K562 (cell line): ENCODE measurements around the gene PRM2. TPM values are rescaled to one million over a fixed set of nuclear protein-coding genes. Genes with fewer than 3 reads are reported as not detected.

Source experiments
- ATAC-seq: fragments of 200-7000 bp; cut with Tn5 transposase; 3 replicates; pipeline ENCODE4 v1.9.1; 2020; ENCODE audit warnings: moderate library complexity
- BruUV-seq: library from RNA; stranded (reverse); fragments of 400-500 nt; replicated peaks from 2 replicates; lab custom pipeline; 2021; lab: Mats Ljungman, UMichigan
- CTCF ChIA-PET: fragments of 300-600 bp; formaldehyde crosslinking; extraction: SDS; loops from one replicate; lab custom pipeline; 2021; ENCODE audit warnings: low intra/inter-chr PET ratio; lab: Yijun Ruan, JAX
- POLR2A ChIA-PET: fragments of 300-600, 350-650 bp; sonication (Branson Sonifier 250); formaldehyde crosslinking; extraction: SDS; loops from one replicate; lab custom pipeline; 2021; ENCODE audit warnings: antibody characterized with exemption, inconsistent platforms; lab: Yijun Ruan, JAX
- DNase-seq, 4 experiments: peaks; one replicate each; pipeline versions ENCODE4 v3.0.0 to v3.0.0-alpha.2; 2011 to 2018; ENCODE audit warnings: low spot score in 3 of 4, mixed read lengths in 3 of 4; ENCODE audit errors: extremely low read depth in 1 of 4
- FAIRE-seq: peaks from 2 replicates; lab custom pipeline; 2011; peaks lifted over from hg19 to GRCh38; lab: Jason Lieb, UNC
- H2AFZ ChIP-seq: 2 replicates; pipeline ENCODE4 v1.6.0; 2011; ENCODE audit warnings: low read depth, low read length, control low read depth, inconsistent platforms
- H3K27ac ChIP-seq: fragments of 200-600 bp; 3 replicates; pipeline ENCODE4 v1.8.0; 2011; ENCODE audit warnings: low read depth, mild to moderate bottlenecking, control low read depth, inconsistent platforms, low read length, moderate library complexity, mixed read lengths; ENCODE audit errors: extremely low read depth
- H3K27me3 ChIP-seq, 2 experiments: fragments of 300-600 bp in 1 of 2; 2 replicates in 1 of 2; 3 replicates in 1 of 2; pipeline versions ENCODE4 v1.6.0 to v1.8.0; 2011; ENCODE audit warnings: inconsistent platforms in 2 of 2, low read length in 2 of 2, mild to moderate bottlenecking in 1 of 2, mixed read lengths in 1 of 2, moderate library complexity in 1 of 2; ENCODE audit not compliant: control insufficient read depth in 2 of 2, insufficient read depth in 2 of 2
- H3K36me3 ChIP-seq: fragments of 300-600 bp; 3 replicates; pipeline ENCODE4 v1.8.0; 2011; ENCODE audit warnings: mild to moderate bottlenecking, low read length, inconsistent platforms; ENCODE audit not compliant: control insufficient read depth, insufficient read depth
- H3K4me1 ChIP-seq, 2 experiments: fragments of 200-600 bp in 1 of 2; replicated peaks in 1 of 2; 2 replicates in 1 of 2; 3 replicates in 1 of 2; pipeline versions ENCODE4 v1.5.1 to v1.8.0; 2011; ENCODE audit warnings: inconsistent platforms in 2 of 2, low read length in 2 of 2, mild to moderate bottlenecking in 1 of 2, mixed read lengths in 1 of 2, moderate library complexity in 1 of 2; ENCODE audit not compliant: control insufficient read depth in 2 of 2, insufficient read depth in 2 of 2
- H3K4me2 ChIP-seq: 2 replicates; pipeline ENCODE4 v1.6.1; 2011; ENCODE audit warnings: low read length, control low read depth, inconsistent platforms, mixed read lengths; ENCODE audit not compliant: insufficient read depth
- H3K4me3 ChIP-seq: fragments of 200-600 bp; sonication (generic), shearing (Covaris generic); 2 replicates; pipeline ENCODE4 v1.5.1; 2016; ENCODE audit warnings: control low read depth, inconsistent platforms
- H3K79me2 ChIP-seq: fragments of 200-600 bp; 3 replicates; pipeline ENCODE4 v1.8.0; 2011; ENCODE audit warnings: low read length, inconsistent platforms; ENCODE audit not compliant: control insufficient read depth, insufficient read depth
- H3K9ac ChIP-seq, 2 experiments: 2 replicates each; pipeline versions ENCODE4 v1.6.0 to v1.6.1; 2011; ENCODE audit warnings: low read depth in 2 of 2, low read length in 2 of 2, control low read depth in 1 of 2, inconsistent platforms in 1 of 2, mild to moderate bottlenecking in 1 of 2, mixed read lengths in 1 of 2; ENCODE audit not compliant: insufficient read depth in 1 of 2
- H3K9me1 ChIP-seq: one replicate; pipeline ENCODE4 v1.6.0; 2011; ENCODE audit warnings: inconsistent platforms, mild to moderate bottlenecking, low read length, moderate library complexity; ENCODE audit not compliant: control insufficient read depth, insufficient read depth
- H3K9me3 ChIP-seq: replicated peaks from 2 replicates; pipeline ENCODE4 v1.5.1; 2011; ENCODE audit warnings: low read depth, low read length, inconsistent platforms; ENCODE audit not compliant: control insufficient read depth, insufficient read depth
- H4K20me1 ChIP-seq: replicated peaks from 2 replicates; pipeline ENCODE4 v1.6.1; 2011; ENCODE audit warnings: low read length, inconsistent platforms, mixed read lengths; ENCODE audit not compliant: control insufficient read depth, insufficient read depth
- BRF1 ChIP-seq: IDR thresholded peaks from 3 replicates; pipeline ENCODE4 v1.6.1; 2011; ENCODE audit warnings: borderline replicate concordance, mild to moderate bottlenecking; ENCODE audit not compliant: insufficient read length; ENCODE audit errors: extremely low read depth
- ELF1 ChIP-seq: fragments of 200-800 bp; sonication (Bioruptor generic); IDR thresholded peaks from 2 replicates; pipeline ENCODE4 v1.6.1; 2016; ENCODE audit warnings: missing genetic modification characterization, missing compliant biosample characterization
- EP300 ChIP-seq: IDR thresholded peaks from 2 replicates; pipeline ENCODE4 v1.6.1; 2012; ENCODE audit warnings: low read length, improper control_type of control experiment
- EWSR1 ChIP-seq: fragments of 450-650 bp; IDR thresholded peaks from 2 replicates; pipeline ENCODE4 v1.6.1; 2018; ENCODE audit warnings: borderline replicate concordance, mild to moderate bottlenecking, low read depth, moderate library complexity; ENCODE audit not compliant: partially characterized antibody
- FOXP1 ChIP-seq: sonication (generic); formaldehyde crosslinking; IDR thresholded peaks from 2 replicates; pipeline ENCODE4 v1.8.0; 2022; ENCODE audit warnings: mild to moderate bottlenecking, missing genetic modification reagents
- HDAC3 ChIP-seq: fragments of 450-650 bp; IDR thresholded peaks from 2 replicates; pipeline ENCODE4 v1.6.1; 2018; ENCODE audit warnings: borderline replicate concordance, mild to moderate bottlenecking, moderate library complexity; ENCODE audit not compliant: partially characterized antibody
- MAZ ChIP-seq, 2 experiments: fragments of 450-650 bp in 1 of 2; sonication (generic) in 1 of 2; formaldehyde crosslinking; IDR thresholded peaks in 1 of 2; conservative IDR thresholded peaks in 1 of 2; 2 replicates each; pipeline versions ENCODE4 v1.4.0 to v1.5.0; 2020; ENCODE audit warnings: mild to moderate bottlenecking in 1 of 2, missing genetic modification reagents in 1 of 2
- MED1 ChIP-seq: sonication (generic); formaldehyde crosslinking; IDR thresholded peaks from 2 replicates; pipeline ENCODE4 v1.8.1; 2023; ENCODE audit warnings: missing genetic modification reagents, borderline replicate concordance
- MTF1 ChIP-seq: fragments of 250-450 bp; sonication (Bioruptor Pico); IDR thresholded peaks from 2 replicates; pipeline ENCODE4 v1.9.0; 2021; ENCODE audit warnings: moderate library complexity, mild to moderate bottlenecking, inconsistent platforms, borderline replicate concordance
- POLR3G ChIP-seq: IDR thresholded peaks from 2 replicates; pipeline ENCODE4 v1.6.1; 2011; ENCODE audit not compliant: insufficient read length, insufficient replicate concordance; ENCODE audit errors: extremely low read depth
- SETDB1 ChIP-seq: IDR thresholded peaks from one replicate; pipeline ENCODE4 v1.6.1; 2012; ENCODE audit warnings: low read length, control low read depth, inconsistent platforms
- SMARCC2 ChIP-seq: fragments of 450-650 bp; IDR thresholded peaks from 2 replicates; pipeline ENCODE4 v1.6.1; 2017; ENCODE audit warnings: antibody characterized with exemption, moderate library complexity, mild to moderate bottlenecking, low read depth
- TBL1XR1 ChIP-seq, 2 experiments: IDR thresholded peaks; 2 replicates each; pipeline ENCODE4 v1.6.1; 2012; ENCODE audit warnings: improper control_type of control experiment in 2 of 2, low read length in 2 of 2, mild to moderate bottlenecking in 1 of 2
- USF1 ChIP-seq: sonication (generic); formaldehyde crosslinking; IDR thresholded peaks from 2 replicates; pipeline ENCODE4 v1.9.0; 2022; ENCODE audit warnings: mild to moderate bottlenecking, missing genetic modification reagents
- ZNF197 ChIP-seq: fragments of 200-800 bp; sonication (Bioruptor generic); IDR thresholded peaks from 2 replicates; pipeline ENCODE4 v1.6.1; 2016; ENCODE audit warnings: low read depth, missing genetic modification characterization, missing compliant biosample characterization
- ZNF263 ChIP-seq: sonication (generic); formaldehyde crosslinking; IDR thresholded peaks from 2 replicates; pipeline ENCODE4 v1.8.0; 2022; ENCODE audit warnings: mild to moderate bottlenecking, missing genetic modification reagents, borderline replicate concordance
- ZNF408 ChIP-seq: fragments of 250-450 bp; sonication (Bioruptor Pico); IDR thresholded peaks from 2 replicates; pipeline ENCODE4 v1.4.0; 2020; ENCODE audit warnings: low read depth, mild to moderate bottlenecking, moderate library complexity
- ZNF551 ChIP-seq: fragments of 250-450 bp; sonication (Bioruptor Pico); IDR thresholded peaks from 2 replicates; pipeline ENCODE4 v1.5.0; 2021; ENCODE audit warnings: mild to moderate bottlenecking, moderate library complexity
- WGBS: fragments of 100-300 bp; shearing (Covaris generic); methylation state at CpG from one replicate; pipeline ENCODE4 v1.1.6; 2016; ENCODE audit warnings: low coverage, mixed read lengths; ENCODE audit not compliant: insufficient coverage; ENCODE audit errors: missing lambda C conversion rate; 5-methylcytosine and 5-hydroxymethylcytosine counted together
- in situ Hi-C: fragments of 300-500 bp; cut with MboI; formaldehyde crosslinking; loops from 4 replicates; pipeline ENCODE4 v1.15.0; 2018; ENCODE audit warnings: inconsistent platforms, mixed read lengths
- intact Hi-C: fragments of 100-400 bp; cut with micrococcal nuclease; formaldehyde crosslinking; loops from 2 replicates; pipeline ENCODE4 v1.14.2; 2022
- polyA plus RNA-seq, 8 experiments: library from polyadenylated mRNA; depleted of rRNA in 4 of 8; stranded (reverse) in 5 of 8; unstranded in 3 of 8; fragments of >200 nt; fragmentation: Nextera tagmentation in 2 of 8; fragmentation: Illumina TruSeq in 1 of 8; extraction: Ambion mirVana in 2 of 8; extraction: Trizol in 1 of 8; gene quantifications; 2 replicates each; pipeline versions ENCODE4 v1.2.1 to v1.2.3, GENCODE V29; 2011 to 2014; ENCODE audit warnings: inconsistent platforms in 1 of 8, missing spikeins in 1 of 8
- total RNA-seq, 7 experiments: library from RNA; depleted of rRNA in 6 of 7; stranded (reverse); fragments of >200 nt in 6 of 7; fragmentation: Illumina TruSeq in 2 of 7; extraction: Trizol in 2 of 7; gene quantifications; 2 replicates each; pipeline versions ENCODE4 v1.2.1 to v1.2.3, GENCODE V29; 2011 to 2021; ENCODE audit warnings: low replicate concordance in 1 of 7

The PRM2 gene
- total and polyA plus RNA-seq, 9 of the 15 experiments (the other 6 are each of a cell fraction or from before 2014, with no cell fraction given) = not detected

DNA sequence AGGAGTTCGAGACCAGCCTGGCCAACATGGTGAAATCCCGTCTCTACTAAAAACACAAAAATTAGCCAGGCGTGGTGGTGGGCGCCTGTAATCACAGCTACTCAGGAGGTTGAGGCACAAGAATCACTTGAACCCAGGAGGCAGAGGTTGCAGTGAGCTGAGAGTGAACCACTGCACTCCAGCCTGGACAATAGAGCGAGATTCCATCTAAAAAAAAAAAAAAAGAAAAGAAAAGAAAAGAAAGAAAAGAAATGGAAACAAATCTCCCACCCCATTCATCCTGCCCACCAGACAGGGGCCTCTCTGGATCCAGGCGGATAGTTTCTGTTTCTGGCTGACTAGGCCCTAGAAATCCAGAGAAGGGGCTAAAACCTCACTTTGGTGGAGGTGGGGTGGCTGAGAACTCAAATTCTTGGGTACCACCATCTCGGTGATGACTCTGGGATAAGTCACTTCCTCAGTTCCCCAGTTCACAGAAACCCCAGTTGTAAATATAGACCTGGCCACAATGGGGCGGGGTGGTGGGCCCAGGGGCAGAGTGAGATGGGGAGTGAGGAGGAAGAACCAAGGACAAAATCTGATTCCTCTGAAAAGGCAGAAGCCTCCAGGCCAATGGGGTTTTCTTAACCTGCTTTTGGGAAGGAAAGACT is 42.4 kb downstream of the PRM2 start (continued):
- no peak for TF ChIP-seq ZNF263 (CRISPR knock-in tag)
- no peak for TF ChIP-seq POLR3G
- TF ChIP-seq ZNF408 = no peak
- no peak for TF ChIP-seq MTF1 (CRISPR knock-in tag)
- TF ChIP-seq ELF1 (tag) = no peak
- no peak for TF ChIP-seq ZNF197
- peak in 1 of 2 experiments; percentile 36; a peak in 2 of 4 replicates for TF ChIP-seq MAZ (CRISPR knock-in tag; conservative IDR thresholded peaks at IDR 0.05 in 1 of 2, IDR thresholded peaks at IDR 0.05 in 1 of 2)

DNA sequence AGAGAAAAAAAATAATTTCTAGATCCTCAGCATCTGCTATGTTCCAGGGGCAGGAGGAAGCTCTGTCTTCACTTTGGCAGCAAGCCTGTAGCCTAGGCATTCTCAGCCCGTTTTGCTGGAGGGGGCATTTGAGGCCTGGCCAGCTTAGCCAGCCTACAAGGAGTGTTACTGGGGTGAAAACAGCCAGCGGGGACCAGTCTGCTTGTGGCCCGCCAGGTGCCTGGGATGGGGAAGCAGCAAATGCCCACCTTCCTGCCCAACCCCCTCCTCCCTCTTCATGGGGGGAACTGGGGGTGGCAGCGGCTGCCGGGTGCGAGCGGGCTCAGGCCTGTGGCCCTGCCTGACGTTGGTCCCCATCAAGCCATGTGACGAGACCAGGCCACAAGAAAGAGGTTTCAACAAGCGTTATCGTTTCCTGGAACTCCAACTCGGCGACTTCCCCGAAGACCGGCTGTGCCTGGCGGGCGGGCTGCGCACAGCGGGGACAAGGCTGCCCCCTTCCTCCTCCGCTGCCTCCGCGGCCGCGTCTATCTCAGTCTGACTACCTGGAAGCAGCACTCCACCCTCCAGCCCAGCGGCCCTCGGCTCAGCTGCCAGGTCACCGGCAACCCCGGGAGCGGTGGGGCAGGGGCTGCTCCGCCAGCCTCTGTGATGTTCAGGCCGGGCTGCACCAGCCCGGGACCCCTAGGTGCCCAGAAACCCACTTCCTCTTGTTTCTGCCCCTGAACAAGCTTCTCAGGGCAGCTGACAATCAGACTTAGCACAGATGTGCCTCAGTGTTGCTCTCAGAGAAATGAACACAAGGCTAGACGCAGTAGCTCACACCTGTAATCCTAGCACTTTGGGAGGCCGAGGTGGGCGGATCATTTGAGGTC is 43.2 kb downstream of the PRM2 start:
- Histone ChIP-seq H3K4me1 (peaks cover 40 to 47% of the 10 kb centered on the region in 2 experiments), H3K27me3 (no peaks in the 10 kb centered on the region), H3K9me1 (no peaks in the 10 kb centered on the region), H3K36me3 (no peaks in the 10 kb centered on the region), H3K79me2 (no peaks in the 10 kb centered on the region), H3K4me2 (peak overlapping the region; percentile 73), H3K27ac (peak overlapping the region; percentile 95), H2AFZ (peak overlapping the region; percentile 90), H4K20me1 (no peaks in the 10 kb centered on the region), H3K9me3 (no peaks in the 10 kb centered on the region), H3K4me3 (no peak overlapping the region), H3K9ac (peak overlapping the region; percentile 58 to 82)
- in situ Hi-C loops (no loop called here), intact Hi-C loops (loop anchor here (1.0 kb wide), 2 partner anchors 9 to 261 kb away; no protein-coding TSS in a partner anchor)
- ChIA-PET POLR2A (interaction anchor here (0.7 to 2.5 kb wide), 3 partner anchors 19 to 443 kb away, joined by 3 to 8 read pairs (median 3); no protein-coding TSS in a partner anchor), CTCF (interaction anchor here (1.2 kb wide), 1 partner anchor 130 kb away, joined by 3 read pairs; no protein-coding TSS in a partner anchor)
- peak; percentile 96 for FAIRE-seq
- WGBS = 2% methylated on average over 19 of the region's 35 CpGs
- ATAC-seq = peak; percentile 96
- BruUV-seq = no TSS peak
- peak; percentile 77 to 98 (median 83) for DNase-seq
- TF ChIP-seq MED1 (no peak), EP300 (peak; percentile 90), TBL1XR1 (IDR thresholded peaks at IDR 0.05; ENCODE audit: low read length in 2 of 2) (peak in 1 of 2 experiments; percentile 87; a peak in 2 of 4 replicates), USF1 (CRISPR knock-in tag) (peak; percentile 81), EWSR1 (no peak), SETDB1 (no peak), BRF1 (no peak), FOXP1 (peak; percentile 47; the same call in 1 of the 2 replicates), HDAC3 (no peak), ZNF551 (CRISPR knock-in tag) (no peak), SMARCC2 (no peak; the same call in 1 of the 2 replicates)
